ENCODE results near the gene PSIP1.
"Not testable (repeated sequence)": the region's sequence is repeated elsewhere in the genome, so short reads cannot be mapped to it uniquely, and the experiment has no call there.

The PSIP1 gene

GRCh38 chr9:15501179-15501578 is 9.6 kb downstream of the PSIP1 start:
- no peak for DNase-seq

GRCh38 chr9:15499139-15499538 is 11.6 kb downstream of the PSIP1 start:
- DNase-seq = no peak

GRCh38 chr9:15498246-15498995 is 12.3 kb downstream of the PSIP1 start:
- no peak for DNase-seq

- no peak for DNase-seq
Measured at GRCh38 chr9:15492485-15493150, 18.2 kb downstream of the PSIP1 start.

GRCh38 chr9:15491950-15492349 is 18.8 kb downstream of the PSIP1 start:
- DNase-seq = no peak

- peak; percentile 5 to 31 for DNase-seq
Measured at GRCh38 chr9:15485836-15486666, 24.7 kb downstream of the PSIP1 start.

- DNase-seq = no peak
Measured at GRCh38 chr9:15484802-15485201, 26.0 kb downstream of the PSIP1 start.

- DNase-seq = no peak
Measured at GRCh38 chr9:15482146-15482545, 28.6 kb downstream of the PSIP1 start.

- no peak for DNase-seq
Measured at GRCh38 chr9:15480028-15480427, 30.7 kb downstream of the PSIP1 start.

- no peak for DNase-seq
Measured at GRCh38 chr9:15475923-15476536, 34.7 kb downstream of the PSIP1 start.

- no peak for DNase-seq
Measured at GRCh38 chr9:15469862-15470261, 40.9 kb downstream of the PSIP1 start.

- no peak for DNase-seq
Measured at GRCh38 chr9:15469406-15469805, 41.4 kb downstream of the PSIP1 start.

- DNase-seq = no peak
Measured at GRCh38 chr9:15468145-15468544, 42.6 kb downstream of the PSIP1 start.

- no peak for DNase-seq
Measured at GRCh38 chr9:15461601-15462000, 49.2 kb downstream of the PSIP1 start.

GRCh38 chr9:15461056-15461455 is 49.7 kb downstream of the PSIP1 start:
- DNase-seq = no peak

GRCh38 chr9:15453956-15454355 is 56.8 kb downstream of the PSIP1 start:
- DNase-seq = no peak

GRCh38 chr9:15444141-15444540 is 66.6 kb downstream of the PSIP1 start:
- DNase-seq = no peak

GRCh38 chr9:15442264-15442663 is 68.5 kb downstream of the PSIP1 start:
- not testable (repeated sequence) for DNase-seq

GRCh38 chr9:15441841-15442240 is 68.9 kb downstream of the PSIP1 start:
- not testable (repeated sequence) for DNase-seq

GRCh38 chr9:15438891-15439290 is 71.9 kb downstream of the PSIP1 start:
- DNase-seq = no peak

- no peak for DNase-seq
Measured at GRCh38 chr9:15433661-15434060, 77.1 kb downstream of the PSIP1 start.

- DNase-seq = no peak
Measured at GRCh38 chr9:15433191-15433590, 77.6 kb downstream of the PSIP1 start.
